Activated CD4-positive, alpha-beta T cell treated with anti-CD3 and anti-CD28 coated beads, Interleukin-2, amount 50 U/mL, for 24 hours (primary cell): ENCODE results near the gene EPS15.
"Not testable (repeated sequence)": the region's sequence is repeated elsewhere in the genome, so short reads cannot be mapped to it uniquely, and the experiment has no call there.

Experiments used
- DNase-seq, 2 donors: peaks; one replicate each; pipeline ENCODE4 v3.0.0-alpha.2; 2020; ENCODE audit warnings: low read depth in 1 of 2, low spot score in 1 of 2

The EPS15 gene

DNA sequence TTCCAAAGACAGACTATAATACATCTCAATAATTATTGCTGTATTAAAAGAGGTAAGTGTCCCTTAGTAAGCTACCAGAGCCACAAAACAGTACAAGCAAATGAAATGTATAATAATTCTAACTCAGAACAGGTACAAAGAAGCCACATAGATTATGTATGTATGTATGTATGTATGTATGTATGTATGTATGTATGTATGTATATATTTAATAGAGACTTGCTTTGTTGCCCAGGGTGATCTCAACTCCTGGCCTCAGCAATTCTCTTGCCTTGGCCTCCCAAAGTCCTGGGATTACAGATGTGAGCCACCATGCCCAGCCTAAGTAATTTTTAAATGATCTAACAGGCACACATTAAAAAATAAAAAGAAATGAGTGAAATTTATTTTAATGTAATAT is 86.9 kb downstream of the EPS15 start:
- DNase-seq: no peak

DNA sequence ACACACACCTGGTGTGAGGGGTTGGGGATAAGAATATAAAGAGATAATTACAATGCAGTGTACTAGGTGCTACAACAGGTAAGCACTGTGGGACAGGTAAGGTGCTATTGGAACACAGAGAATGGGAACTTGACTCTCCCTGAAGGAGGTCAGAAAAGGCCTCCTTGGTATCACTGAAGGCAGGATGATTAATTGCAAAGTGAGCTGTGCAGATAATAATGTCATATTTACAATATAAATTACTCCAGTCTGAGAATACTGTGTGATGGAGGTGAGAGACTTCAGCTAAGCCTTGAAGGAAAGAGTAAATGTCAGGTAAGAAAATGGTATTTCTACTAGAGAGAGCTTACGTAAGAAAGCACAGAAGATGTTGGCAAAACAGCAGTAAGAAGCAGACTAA is 91.6 kb downstream of the EPS15 start:
- DNase-seq: no peak

DNA sequence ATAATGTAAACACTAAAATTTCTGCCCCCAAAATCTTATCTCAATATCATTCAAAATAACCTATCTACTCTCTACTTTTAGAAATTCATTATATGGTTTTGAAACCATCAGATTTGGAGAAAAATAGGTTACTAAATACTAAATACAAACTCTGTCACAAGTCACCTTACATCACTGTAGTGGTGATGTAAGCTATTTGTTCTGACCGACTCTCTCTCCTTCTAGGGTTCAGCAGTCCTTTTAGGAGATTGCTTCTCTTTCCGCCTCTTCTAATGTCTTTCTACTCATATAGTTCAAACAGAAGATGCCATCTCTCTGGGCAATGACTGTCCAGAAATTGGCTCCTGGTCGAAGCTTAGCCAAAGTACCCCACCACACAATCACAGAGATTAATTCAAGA is 93.1 kb downstream of the EPS15 start:
- no peak for DNase-seq

DNA sequence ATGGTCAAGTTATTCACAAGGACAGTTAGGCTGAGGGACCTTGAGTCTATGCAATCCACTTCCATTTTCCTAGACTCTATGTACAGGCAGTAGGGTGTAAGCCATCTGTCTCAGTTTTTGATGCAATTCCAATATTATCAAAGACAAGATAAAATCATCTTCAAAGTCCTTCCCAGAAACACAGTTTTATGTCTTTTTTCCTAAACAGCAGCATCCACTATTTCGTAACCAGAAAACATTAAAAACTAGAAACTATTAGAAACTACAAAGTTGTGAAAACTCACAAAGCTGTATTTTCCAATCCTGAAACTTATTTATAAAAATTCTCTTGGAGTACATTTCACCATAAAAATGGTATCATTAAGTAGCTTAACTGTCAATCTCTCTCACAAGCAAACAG is 93.8 kb downstream of the EPS15 start:
- DNase-seq: no peak

DNA sequence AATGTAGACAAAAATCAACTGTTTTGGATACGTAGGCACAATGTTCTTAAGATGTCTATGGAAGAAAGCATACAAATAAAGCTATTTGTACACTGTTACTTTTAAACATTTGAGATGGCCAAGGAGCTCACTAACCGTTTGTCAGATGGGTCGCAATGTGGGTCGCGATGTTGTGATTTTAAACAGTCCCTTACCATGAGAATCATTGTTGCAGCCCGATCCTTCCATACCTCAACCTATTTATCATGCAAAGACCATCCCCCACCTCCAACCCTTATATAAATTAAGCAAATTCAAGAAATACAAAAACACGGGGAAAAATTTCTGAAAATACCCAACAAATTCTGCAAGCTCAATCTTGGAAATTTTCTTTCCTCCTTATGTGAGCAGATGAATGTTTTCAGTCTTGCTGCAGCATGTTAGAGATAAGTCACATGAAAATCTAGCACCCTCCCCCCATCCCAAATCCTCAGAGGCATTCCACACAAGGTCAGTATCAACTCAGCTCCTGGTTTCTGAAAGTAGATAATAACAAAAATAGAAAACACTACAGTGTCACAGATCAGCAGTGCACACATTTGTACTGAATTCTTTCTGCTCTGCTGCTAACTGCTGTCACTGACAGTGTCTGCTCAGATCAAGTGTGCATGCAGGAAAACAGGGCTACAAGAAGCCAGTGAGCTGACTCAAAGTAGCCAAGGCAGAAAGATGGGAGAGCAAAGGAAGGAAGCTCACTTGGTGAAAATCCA is 95.8 kb downstream of the EPS15 start:
- DNase-seq: no peak

DNA sequence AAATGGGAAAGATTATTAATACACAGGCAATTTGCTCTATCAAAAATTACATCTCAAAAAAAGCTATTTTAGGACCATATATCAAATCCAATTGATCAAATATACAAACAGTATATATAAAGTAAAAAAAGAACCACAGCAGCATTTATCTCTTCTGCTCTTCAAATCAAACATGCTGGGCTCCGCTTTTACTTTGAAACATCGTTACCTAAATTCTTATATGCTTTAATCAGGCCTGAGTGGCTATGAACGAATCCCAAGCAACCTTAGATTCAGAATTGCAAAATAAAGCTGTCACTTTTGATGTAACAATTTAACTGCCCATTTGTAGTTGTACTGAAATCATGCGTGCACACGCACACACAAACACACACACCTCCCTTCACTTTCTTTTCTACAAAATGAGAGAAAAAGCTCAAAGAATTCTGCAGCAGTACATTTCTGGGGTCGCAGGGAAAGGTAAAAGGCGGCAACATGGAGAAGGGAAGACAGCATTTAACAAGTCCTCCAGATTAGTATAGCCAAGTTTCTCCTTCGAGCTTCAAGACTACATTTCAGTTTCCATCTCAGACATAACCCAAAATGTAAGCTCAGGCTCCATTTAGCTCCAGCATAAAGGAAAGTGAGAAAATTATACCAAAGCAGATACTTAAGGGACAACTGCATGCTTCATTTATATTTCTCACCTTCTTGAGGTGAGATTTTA is 96.5 kb downstream of the EPS15 start:
- no peak for DNase-seq

DNA sequence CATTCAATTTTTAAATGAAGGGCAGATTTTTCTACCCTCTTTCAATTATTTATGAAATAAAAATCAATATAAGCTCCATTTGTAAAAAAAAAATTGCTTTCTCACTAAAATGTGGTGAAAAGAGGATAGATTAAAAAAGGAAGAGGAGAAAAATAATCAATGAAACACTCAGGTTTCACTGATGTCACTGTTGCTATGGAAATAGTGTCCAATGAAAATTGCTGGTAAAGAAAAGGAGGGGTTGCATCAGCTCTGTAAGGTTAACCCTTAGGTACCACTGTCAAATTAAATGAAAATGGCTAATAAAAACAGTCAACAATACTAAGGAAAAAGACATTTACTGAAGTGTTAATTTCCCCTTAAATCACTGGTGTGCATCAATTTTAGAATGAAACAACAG is 97.1 kb downstream of the EPS15 start:
- no peak for DNase-seq

DNA sequence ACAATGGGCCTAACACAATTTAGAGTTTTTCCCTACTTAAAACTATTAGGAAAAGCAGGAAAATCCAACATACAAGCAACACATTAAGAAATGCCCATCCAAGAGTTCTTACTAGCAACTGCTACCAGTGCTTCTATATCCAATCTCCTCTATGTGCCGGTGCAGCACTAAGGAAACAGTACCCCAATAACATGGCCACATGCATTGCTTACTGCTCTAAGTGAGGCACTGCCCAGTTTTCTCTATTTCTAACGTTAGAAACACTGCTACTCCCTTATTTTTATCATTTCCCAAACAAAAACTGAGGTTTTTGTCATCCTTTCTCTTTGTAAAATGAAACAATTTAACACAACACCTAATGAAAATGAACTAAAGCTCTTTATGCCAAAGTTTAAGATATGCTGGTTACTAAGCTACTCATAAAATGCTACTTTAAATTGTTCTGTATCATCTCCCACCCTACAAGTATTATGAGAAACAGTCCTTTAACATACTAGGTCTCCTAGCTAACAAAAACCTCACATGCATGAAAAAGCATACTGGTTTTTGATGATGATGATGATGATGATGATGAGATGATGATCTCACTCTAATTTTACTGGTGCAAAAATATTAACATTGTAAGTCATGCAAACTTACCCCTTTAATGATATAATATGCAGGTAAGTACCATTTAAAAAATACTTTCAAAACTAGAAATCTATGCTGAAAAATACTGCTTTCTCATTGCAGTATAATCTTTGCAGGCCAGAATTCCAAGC is 98.0 kb downstream of the EPS15 start:
- no peak for DNase-seq

DNA sequence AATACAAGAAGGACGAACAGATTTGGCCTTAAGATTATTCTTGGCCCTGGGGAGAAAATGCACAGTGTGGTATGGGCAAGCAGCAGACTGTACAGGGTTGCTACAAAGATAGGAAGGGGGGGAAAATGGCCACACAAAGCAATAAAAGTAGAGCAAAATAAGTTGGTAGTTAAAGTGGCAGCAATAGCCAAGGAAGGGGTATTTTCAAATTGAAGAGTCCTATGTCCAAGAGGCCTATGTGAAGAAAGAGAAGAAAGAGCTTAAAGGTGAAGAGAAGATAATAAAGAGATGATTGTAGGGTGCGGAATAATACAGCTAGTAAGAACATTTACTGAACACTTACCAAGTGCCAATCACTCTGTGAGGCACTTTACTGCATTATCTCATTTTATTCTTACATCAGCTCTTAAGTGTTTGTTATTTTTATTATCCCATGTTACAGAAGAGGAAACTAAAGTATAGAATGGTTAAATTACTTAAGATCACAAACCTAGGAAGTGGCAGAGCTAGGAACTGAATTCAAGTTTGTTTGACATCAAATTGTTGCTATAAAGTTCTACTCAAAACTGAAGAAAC is 100.6 kb downstream of the EPS15 start:
- DNase-seq: no peak

DNA sequence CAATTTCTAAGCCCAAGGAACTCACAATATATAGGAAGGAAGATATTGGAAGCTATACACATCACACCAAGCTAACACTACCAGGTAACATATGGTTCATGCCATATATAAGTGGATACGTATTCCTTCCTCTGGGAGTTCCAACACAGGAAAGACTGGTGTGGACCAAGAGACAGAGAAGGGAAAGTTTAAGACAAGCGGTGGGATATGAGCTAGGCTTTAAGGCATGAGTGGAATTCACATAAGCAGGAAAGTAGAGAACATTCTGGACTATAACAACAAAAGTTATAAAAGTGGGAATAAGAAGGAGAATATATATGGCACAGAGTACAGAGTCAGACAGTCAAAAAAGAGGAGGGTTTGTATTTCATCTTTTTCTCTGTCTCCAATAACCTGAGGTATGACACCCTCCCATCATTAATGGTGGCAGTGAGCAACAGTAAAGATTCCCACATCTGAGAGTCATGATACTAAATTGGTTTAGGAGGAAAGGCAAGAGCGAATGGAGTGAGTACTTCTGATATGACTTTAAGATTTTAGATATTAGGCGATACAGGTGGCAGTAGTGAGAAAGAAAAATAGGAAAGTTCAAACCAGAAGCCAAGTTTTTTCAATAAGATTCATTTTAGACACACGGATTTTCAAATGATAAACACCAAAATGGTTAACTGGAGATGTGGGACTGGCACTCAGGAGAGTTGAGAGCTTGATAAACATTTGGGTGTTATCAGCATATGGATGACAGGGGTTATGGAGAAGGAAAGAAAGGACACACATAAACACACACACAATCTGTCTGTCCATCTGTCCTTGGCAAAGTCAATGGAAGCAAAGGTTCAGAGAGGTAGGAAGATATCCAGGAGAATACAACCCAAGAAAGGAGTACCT is 101.3 kb downstream of the EPS15 start:
- no peak for DNase-seq

DNA sequence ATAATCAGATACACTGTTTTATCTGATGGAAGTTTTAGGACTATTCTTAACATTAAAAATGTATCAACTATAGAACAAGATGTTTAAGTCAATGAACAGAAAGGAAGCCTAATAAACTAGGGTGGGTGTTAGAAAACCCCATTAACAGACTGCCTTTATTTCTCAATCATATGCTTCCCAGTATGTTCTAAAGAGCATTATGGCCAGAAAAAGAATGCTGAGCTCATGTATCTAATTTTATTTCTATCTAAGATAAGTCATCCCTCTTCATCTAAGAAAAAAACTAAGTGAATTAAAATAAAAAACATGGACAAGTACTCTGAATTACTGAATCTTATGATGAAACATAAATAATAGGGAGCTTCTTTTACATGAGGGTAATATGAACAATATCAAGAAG is 102.2 kb downstream of the EPS15 start:
- no peak for DNase-seq

DNA sequence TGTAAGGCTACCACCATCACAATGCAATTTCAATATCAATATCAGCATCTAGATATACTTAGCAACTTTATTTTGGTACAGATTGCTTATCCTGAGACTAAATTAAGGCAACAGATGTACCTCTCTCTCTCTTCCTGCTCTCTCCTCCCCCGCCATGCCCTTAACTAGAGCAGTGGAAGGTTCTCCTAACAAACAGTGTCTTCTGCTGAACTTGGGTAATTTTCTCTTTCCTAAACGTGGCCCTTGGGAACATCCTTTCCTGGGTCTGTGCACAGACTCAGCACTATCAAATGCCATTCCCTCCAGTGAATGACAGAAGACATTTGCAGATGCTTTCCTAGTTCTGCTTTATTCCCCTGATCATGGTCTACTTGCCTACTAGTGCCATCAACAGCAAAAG is 103.1 kb downstream of the EPS15 start:
- no peak for DNase-seq

DNA sequence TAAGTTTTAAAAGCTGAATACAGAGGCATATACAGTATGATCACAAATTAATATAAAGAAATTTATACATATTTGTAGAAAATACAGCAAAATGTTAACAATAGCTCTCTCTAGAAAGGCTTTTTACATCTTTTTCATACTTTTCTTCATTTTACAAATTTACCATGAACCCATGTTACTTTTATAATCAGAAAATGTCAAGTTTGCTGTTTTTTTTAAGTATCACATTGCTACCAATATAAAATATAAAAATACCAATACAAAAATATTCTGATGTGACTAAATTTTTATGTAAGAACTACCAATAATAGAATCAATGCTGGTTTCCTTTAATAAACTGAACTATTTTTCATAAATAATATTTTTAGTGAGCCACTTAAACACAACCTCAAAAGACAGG is 104.3 kb downstream of the EPS15 start:
- DNase-seq: no peak

DNA sequence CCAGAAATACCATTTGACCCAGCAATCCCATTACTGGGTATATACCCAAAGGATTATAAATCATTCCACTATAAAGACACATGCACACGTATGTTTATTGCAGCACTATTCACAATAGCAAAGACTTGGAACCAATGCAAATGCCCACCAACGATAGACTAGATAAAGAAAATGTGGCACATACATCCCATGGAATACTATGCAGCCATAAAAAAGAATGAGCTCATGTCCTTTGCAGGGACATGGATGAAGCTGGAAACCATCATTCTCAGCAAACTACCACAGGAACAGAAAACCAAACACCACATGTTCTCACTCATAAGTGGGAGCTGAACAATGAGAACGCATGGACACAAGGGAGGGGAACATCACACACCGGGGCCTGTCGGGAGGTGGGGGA is 107.2 kb downstream of the EPS15 start:
- not testable (repeated sequence) for DNase-seq

DNA sequence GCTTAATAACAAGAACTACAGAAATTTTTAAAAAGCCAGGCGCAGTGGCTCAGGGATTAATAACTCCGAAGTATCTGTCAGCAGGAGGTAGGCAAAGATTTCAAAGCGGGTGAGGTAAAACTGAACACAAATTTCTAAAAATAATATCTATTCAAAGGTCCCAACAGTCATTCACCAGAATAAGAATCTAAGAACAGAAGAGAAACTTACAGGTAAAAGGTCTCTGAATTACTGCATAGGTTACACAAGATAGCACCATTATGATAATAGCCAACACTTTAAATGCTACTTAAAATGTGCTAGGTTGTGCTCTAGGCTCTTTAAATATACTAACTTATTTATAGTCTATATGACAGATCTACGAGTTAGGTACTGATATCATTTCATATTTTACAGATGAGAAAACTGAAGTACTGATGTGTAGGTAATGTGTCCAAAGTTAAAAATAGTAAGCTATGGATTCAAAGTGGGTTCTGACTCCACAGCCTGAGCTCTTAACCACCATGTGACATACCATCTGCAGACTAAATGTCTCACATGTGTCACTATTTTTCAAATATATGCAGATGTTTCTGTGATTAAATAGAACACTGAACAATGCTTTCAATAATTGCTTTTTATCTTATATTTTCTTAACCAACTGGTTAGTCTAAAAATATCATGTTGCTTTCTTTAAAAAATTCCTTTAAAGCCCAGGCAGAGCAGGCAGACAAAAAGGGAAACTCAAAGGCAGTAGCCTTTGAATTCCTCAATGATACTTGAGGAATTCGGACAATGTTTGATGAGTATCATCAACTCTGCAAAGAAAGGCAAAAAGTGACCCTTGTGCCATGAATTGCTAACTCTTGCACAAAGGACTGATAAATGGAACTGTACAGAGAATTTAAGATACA is 108.3 kb downstream of the EPS15 start:
- DNase-seq: no peak

DNA sequence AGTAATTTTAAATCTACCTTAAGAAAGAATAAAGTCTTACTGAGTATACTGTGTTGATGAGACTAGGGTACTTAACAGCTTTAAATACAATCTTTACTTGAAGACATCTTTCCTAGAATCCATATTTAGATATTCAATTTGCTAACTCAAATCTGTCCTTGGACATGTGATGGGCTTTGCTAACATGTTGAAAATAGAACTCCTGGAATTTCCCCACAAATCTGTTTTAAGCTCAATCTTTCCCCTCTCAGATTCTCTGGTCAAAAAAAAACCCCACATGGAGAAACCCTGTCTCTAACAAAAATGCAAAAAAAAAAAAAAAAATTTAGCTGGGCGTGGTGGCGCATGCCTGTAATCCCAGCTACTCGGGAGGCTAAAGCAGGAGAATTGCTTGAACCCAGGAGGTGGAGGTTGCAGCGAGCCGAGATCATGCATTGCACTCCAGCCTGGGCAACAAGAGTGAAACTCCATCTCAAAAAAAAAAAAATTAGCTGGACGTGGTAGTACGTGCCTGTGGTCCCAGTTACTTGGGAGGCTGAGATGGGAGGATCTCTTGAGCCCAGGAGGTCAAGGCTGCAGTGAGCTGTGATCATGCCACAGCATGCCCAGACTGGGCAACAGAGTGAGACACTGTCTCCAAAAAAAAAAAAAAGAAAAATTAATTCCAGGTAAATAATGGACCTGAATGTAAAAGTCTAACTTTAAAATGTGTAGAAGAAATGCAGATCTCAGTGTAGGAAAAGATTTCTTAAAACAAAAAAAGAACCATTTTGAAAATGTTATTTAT is 109.1 kb downstream of the EPS15 start:
- not testable (repeated sequence) for DNase-seq

DNA sequence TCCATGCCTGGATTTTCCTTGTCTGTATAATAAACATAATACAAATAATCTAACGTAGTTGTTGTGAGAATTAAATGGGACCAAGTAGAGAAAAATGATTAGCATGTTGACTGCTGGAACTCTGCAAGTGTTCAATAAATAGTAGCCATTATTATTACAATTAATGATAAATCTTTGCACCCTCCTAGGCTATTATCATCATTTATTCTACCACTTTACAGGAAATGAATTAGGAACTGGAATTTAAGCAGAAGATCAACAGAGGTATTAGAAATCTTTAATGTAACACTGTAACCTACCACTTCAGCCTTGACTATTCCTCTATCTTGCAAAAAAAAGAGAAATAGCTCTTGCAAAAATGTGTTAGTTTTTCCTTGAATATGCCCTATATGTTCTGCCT is 126.8 kb downstream of the EPS15 start:
- DNase-seq: no peak

DNA sequence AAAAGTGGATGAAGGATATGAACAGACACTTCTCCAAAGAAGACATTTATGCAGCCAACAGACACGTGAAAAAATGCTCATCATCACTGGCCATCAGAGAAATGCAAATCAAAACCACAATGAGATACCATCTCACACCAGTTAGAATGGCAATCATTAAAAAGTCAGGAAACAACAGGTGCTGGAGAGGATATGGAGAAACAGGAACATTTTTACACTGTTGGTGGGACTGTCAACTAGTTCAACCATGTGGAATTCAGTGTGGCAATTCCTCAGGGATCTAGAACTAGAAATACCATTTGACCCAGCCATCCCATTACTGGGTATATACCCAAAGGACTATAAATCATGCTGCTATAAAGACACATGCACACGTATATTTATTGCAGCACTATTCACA is 128.4 kb downstream of the EPS15 start:
- not testable (repeated sequence) for DNase-seq

DNA sequence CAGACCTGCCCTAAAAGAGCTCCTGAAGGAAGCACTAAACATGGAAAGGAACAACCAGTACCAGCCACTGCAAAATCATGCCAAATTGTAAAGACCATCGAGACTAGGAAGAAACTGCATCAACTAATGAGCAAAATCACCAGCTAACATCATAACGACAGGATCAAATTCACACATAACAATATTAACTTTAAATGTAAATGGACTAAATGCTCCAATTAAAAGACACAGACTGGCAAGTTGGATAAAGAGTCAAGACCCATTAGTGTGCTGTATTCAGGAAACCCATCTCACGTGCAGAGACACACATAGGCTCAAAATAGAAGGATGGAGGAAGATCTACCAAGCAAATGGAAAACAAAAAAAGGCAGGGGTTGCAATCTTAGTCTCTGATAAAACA is 131.8 kb downstream of the EPS15 start:
- not testable (repeated sequence) for DNase-seq
